GM21825 (cell line): ENCODE results near the gene GPA33.
A peak's percentile ranks its signal among the peaks of the same experiment; 100 is the strongest.

ENCODE experiments used
- ATAC-seq: cut with Tn5 transposase; IDR thresholded peaks from one replicate; pipeline ENCODE4 v1.9.1; 2021; ENCODE audit warnings: mild to moderate bottlenecking, moderate library complexity; ENCODE audit not compliant: unreplicated experiment

The GPA33 gene

GRCh38 chr1:167088746-167089417 lies 1.3 kb downstream of the GPA33 start:
- no peak for ATAC-seq

- ATAC-seq, result no peak
These were observed 3.4 kb downstream of the GPA33 start for GRCh38 chr1:167086768-167087167.

- ATAC-seq, result no peak
These were observed 4.1 kb downstream of the GPA33 start for GRCh38 chr1:167086033-167086432.

- ATAC-seq, result no peak
These were observed 5.4 kb downstream of the GPA33 start for GRCh38 chr1:167084757-167085156.

GRCh38 chr1:167083871-167084270 lies 6.3 kb downstream of the GPA33 start:
- ATAC-seq, result no peak

GRCh38 chr1:167083066-167083665 lies 7.0 kb downstream of the GPA33 start:
- no peak for ATAC-seq

- ATAC-seq, result no peak
These were observed 7.6 kb downstream of the GPA33 start for GRCh38 chr1:167082511-167083027.

- no peak for ATAC-seq
These were observed 8.5 kb downstream of the GPA33 start for GRCh38 chr1:167081594-167082156.

GRCh38 chr1:167077868-167078210 lies 12.3 kb downstream of the GPA33 start:
- ATAC-seq, result no peak

GRCh38 chr1:167077128-167077867 lies 12.9 kb downstream of the GPA33 start:
- ATAC-seq, result no peak

- no peak for ATAC-seq
These were observed 14.0 kb downstream of the GPA33 start for GRCh38 chr1:167076136-167076710.

- ATAC-seq, result no peak
These were observed 18.9 kb downstream of the GPA33 start for GRCh38 chr1:167071286-167071685.

GRCh38 chr1:167068761-167069160 lies 21.4 kb downstream of the GPA33 start:
- no peak for ATAC-seq

- no peak for ATAC-seq
These were observed 22.3 kb downstream of the GPA33 start for GRCh38 chr1:167067904-167068303.

- peak; percentile 72 for ATAC-seq
These were observed 23.6 kb downstream of the GPA33 start for GRCh38 chr1:167066333-167067122.

- no peak for ATAC-seq
These were observed 24.7 kb downstream of the GPA33 start for GRCh38 chr1:167065471-167065870.

GRCh38 chr1:167064621-167065020 lies 25.6 kb downstream of the GPA33 start:
- ATAC-seq, result no peak

- no peak for ATAC-seq
These were observed 29.1 kb downstream of the GPA33 start for GRCh38 chr1:167061073-167061464.

GRCh38 chr1:167060141-167061072 lies 29.8 kb downstream of the GPA33 start:
- ATAC-seq, result no peak

- ATAC-seq, result no peak
These were observed 30.4 kb downstream of the GPA33 start for GRCh38 chr1:167059809-167060107.
